Right lobe of liver (tissue), 6 donors: ENCODE data around the gene PDZK1IP1. TPM values are rescaled to one million over a fixed set of nuclear protein-coding genes. Genes with fewer than 3 reads are reported as not detected.
A peak's percentile ranks its signal among the peaks of the same experiment; 100 is the strongest.
"Not testable (repeated sequence)": the region's sequence is repeated elsewhere in the genome, so short reads cannot be mapped to it uniquely, and the experiment has no call there.

Experiments
- ATAC-seq, 4 donors: fragments of 200-7000 bp; cut with Tn5 transposase; one replicate each; pipeline ENCODE4 v1.9.1; 2020; ENCODE audit warnings: mild to moderate bottlenecking in 4 of 4, moderate library complexity in 4 of 4
- DNase-seq, 3 donors: peaks; one replicate each; pipeline ENCODE4 v3.0.0-alpha.2; 2020
- H3K27ac ChIP-seq, 3 donors: fragments of 200-600 bp; one replicate each; pipeline ENCODE4 v1.8.0; 2022
- H3K27me3 ChIP-seq, 2 donors: fragments of 200-600 bp; one replicate each; pipeline ENCODE4 v1.8.0; 2022
- H3K36me3 ChIP-seq, 4 donors: fragments of 200-600 bp; sonication (generic) in 1 of 4; one replicate each; pipeline versions ENCODE4 v1.5.1 to v1.8.0; 2017 to 2022; ENCODE audit warnings: control low read depth in 1 of 4
- H3K4me1 ChIP-seq, 4 donors: fragments of 200-600 bp; sonication (generic) in 1 of 4; one replicate each; pipeline versions ENCODE4 v1.5.1 to v1.8.0; 2017 to 2022; ENCODE audit warnings: control low read depth in 1 of 4
- H3K4me3 ChIP-seq, 3 donors: fragments of 200-600 bp; one replicate each; pipeline ENCODE4 v1.8.0; 2022
- H3K9me3 ChIP-seq, 4 donors: fragments of 200-600 bp; sonication (generic) in 1 of 4; one replicate each; pipeline versions ENCODE4 v1.5.1 to v1.8.0; 2017 to 2022; ENCODE audit warnings: control low read depth in 1 of 4
- CTCF ChIP-seq, 4 donors: fragments of 200-600 bp in 3 of 4; fragments of 450-650 bp in 1 of 4; IDR thresholded peaks; one replicate each; pipeline versions ENCODE4 v1.5.1 to v1.8.0; 2016 to 2022; ENCODE audit warnings: antibody characterized with exemption in 4 of 4, mild to moderate bottlenecking in 2 of 4
- POLR2A ChIP-seq: fragments of 450-650 bp; IDR thresholded peaks from one replicate; pipeline ENCODE4 v1.6.1; 2017; ENCODE audit warnings: antibody characterized with exemption, mild to moderate bottlenecking
- WGBS: methylation state at CpG from one replicate; pipeline ENCODE4 v1.1.6; 2018; ENCODE audit warnings: low coverage, low lambda C conversion rate; ENCODE audit not compliant: insufficient coverage; ENCODE audit errors: missing lambda C conversion rate; 5-methylcytosine and 5-hydroxymethylcytosine counted together
- intact Hi-C, 2 donors: fragments of 100-400 bp; cut with DNase I; formaldehyde crosslinking; loops; one replicate each; pipeline versions ENCODE4 v1.11.2 to v1.14.1; 2022
- total RNA-seq, 6 experiments: library from RNA; depleted of rRNA in 2 of 6; stranded (reverse); fragments of >200 nt in 2 of 6; fragmentation: NEBNext Ultra II Directional in 3 of 6; extraction: Animal tissue kit (Norgen Biotek cat#: 25700) in 3 of 6; gene quantifications; one replicate each; pipeline versions ENCODE4 v1.1.0 to v1.2.4, GENCODE V29; 2016 to 2023
- donor health status: DM: no; HTN: yes; CAD: no.
- donor health status: DM: no; HTN: no; CAD: no.
- donor health status: DM: no; HTN: no; CAD: no.
- donor health status: DM: no; HTN: yes; CAD: no.
- donor health status: DM: no; HTN: yes; CAD: no.

The PDZK1IP1 gene
- total RNA-seq, 6 experiments from 2014 or later: 0.24 to 44.3 (median 5.4) TPM

GRCh38 chr1:47164552-47164951 is 25.3 kb downstream of the PDZK1IP1 start:
- H3K36me3 ChIP-seq: no peaks in the 10 kb centered on the region
- intact Hi-C loops: no loop called here

GRCh38 chr1:47161298-47162040 is 28.4 kb downstream of the PDZK1IP1 start:
- ATAC-seq: no peak
- intact Hi-C loops: no loop called here
- WGBS: 54% methylated on average over 5 of the region's 5 CpGs

More at GRCh38 chr1:47164552-47164951, 25.3 kb downstream of the PDZK1IP1 start:
- Histone ChIP-seq H3K27ac (no peak overlapping the region), H3K9me3 (no peaks in the 10 kb centered on the region), H3K4me1 (no peaks in the 10 kb centered on the region), H3K27me3 (no peaks in the 10 kb centered on the region), H3K4me3 (no peak overlapping the region)
- no peak for DNase-seq
- ATAC-seq: no peak
- TF ChIP-seq CTCF (IDR thresholded peaks at IDR 0.05) (no peak), POLR2A (no peak)

GRCh38 chr1:47160716-47161115 is 29.1 kb downstream of the PDZK1IP1 start:
- H3K9me3 ChIP-seq: no peaks in the 10 kb centered on the region
- ATAC-seq: peak in 1 of 4 donors; percentile 54
- H3K27me3 ChIP-seq: no peaks in the 10 kb centered on the region
- H3K27ac ChIP-seq: no peak overlapping the region
- no peaks in the 10 kb centered on the region for H3K4me1 ChIP-seq
- H3K36me3 ChIP-seq: no peaks in the 10 kb centered on the region
- intact Hi-C loops: no loop called here
- DNase-seq: no peak
- no peak overlapping the region for H3K4me3 ChIP-seq
- TF ChIP-seq POLR2A (no peak), CTCF (IDR thresholded peaks at IDR 0.05) (no peak)

More at GRCh38 chr1:47161298-47162040, 28.4 kb downstream of the PDZK1IP1 start:
- H3K36me3 ChIP-seq: no peaks in the 10 kb centered on the region
- H3K9me3 ChIP-seq: no peaks in the 10 kb centered on the region
- no peaks in the 10 kb centered on the region for H3K4me1 ChIP-seq
- no peak overlapping the region for H3K4me3 ChIP-seq
- no peaks in the 10 kb centered on the region for H3K27me3 ChIP-seq
- no peak for TF ChIP-seq CTCF (IDR thresholded peaks at IDR 0.05)
- no peak for TF ChIP-seq POLR2A
- no peak overlapping the region for H3K27ac ChIP-seq
- no peak for DNase-seq

- H3K4me1 ChIP-seq, H3K4me3 ChIP-seq, ATAC-seq, H3K9me3 ChIP-seq, H3K27me3 ChIP-seq, H3K36me3 ChIP-seq, intact Hi-C loops, H3K27ac ChIP-seq, DNase-seq: not testable (repeated sequence)
- WGBS: 60% methylated on average over 3 of the region's 3 CpGs
Observed at GRCh38 chr1:47157957-47158356, 31.9 kb downstream of the PDZK1IP1 start.

GRCh38 chr1:47156457-47156856 is 33.4 kb downstream of the PDZK1IP1 start:
- H3K4me3 ChIP-seq, DNase-seq, H3K36me3 ChIP-seq, ATAC-seq, H3K9me3 ChIP-seq, H3K27me3 ChIP-seq, H3K4me1 ChIP-seq, H3K27ac ChIP-seq, intact Hi-C loops: not testable (repeated sequence)

GRCh38 chr1:47149162-47149561 is 40.7 kb downstream of the PDZK1IP1 start:
- 35% methylated on average over 9 of the region's 9 CpGs for WGBS
- H3K36me3 ChIP-seq, H3K4me1 ChIP-seq, H3K27ac ChIP-seq, DNase-seq, H3K4me3 ChIP-seq, ATAC-seq, H3K27me3 ChIP-seq, intact Hi-C loops, H3K9me3 ChIP-seq: not testable (repeated sequence)
